B cell (primary cell): ENCODE measurements around the gene MAPK4. TPM values are rescaled to one million over a fixed set of nuclear protein-coding genes. Genes with fewer than 3 reads are reported as not detected.

Source experiments
- ATAC-seq: fragments of 200-7000 bp; cut with Tn5 transposase; one replicate; pipeline ENCODE4 v1.10.0; 2021; ENCODE audit warnings: low read depth, mild to moderate bottlenecking, moderate number of reproducible peaks, moderate library complexity
- CTCF ChIA-PET: fragments of 350-600 bp; sonication (Branson Sonifier 250); formaldehyde crosslinking; loops from one replicate; lab custom pipeline; 2021; ENCODE audit warnings: antibody characterized with exemption, inconsistent platforms; lab: Charles Lee
- POLR2A ChIA-PET: fragments of 350-600 bp; sonication (Branson Sonifier 250); formaldehyde crosslinking; loops from one replicate; lab custom pipeline; 2021; ENCODE audit warnings: antibody characterized with exemption; lab: Charles Lee
- DNase-seq: peaks from one replicate; pipeline ENCODE4 v3.0.0; 2013
- H2AFZ ChIP-seq: 2 replicates; pipeline ENCODE4 v1.6.1; 2012; ENCODE audit warnings: mild to moderate bottlenecking, low read depth, low read length; ENCODE audit not compliant: insufficient read depth, poor library complexity, severe bottlenecking
- H3K27ac ChIP-seq, 2 donors: 1 replicate in 1 of 2; 2 replicates in 1 of 2; pipeline ENCODE4 v1.5.1; 2012 to 2013; ENCODE audit warnings: low read length in 2 of 2, mild to moderate bottlenecking in 2 of 2, moderate library complexity in 1 of 2
- H3K27me3 ChIP-seq, 4 experiments: fragments of 200-600 bp in 1 of 4; sonication (generic) in 1 of 4; replicated peaks in 1 of 4; 1 replicate in 2 of 4; 2 replicates in 2 of 4; pipeline versions ENCODE4 v1.6.1 to v1.7.0; 2013 to 2016; ENCODE audit warnings: low read length in 3 of 4, mild to moderate bottlenecking in 2 of 4, mixed read lengths in 1 of 4, moderate library complexity in 1 of 4; ENCODE audit not compliant: insufficient read depth in 4 of 4, control insufficient read depth in 3 of 4; ENCODE audit errors: control extremely low read depth in 1 of 4
- H3K36me3 ChIP-seq, 2 experiments: replicated peaks in 1 of 2; 1 replicate in 1 of 2; 2 replicates in 1 of 2; pipeline versions ENCODE4 v1.6.1 to v1.7.1; 2013; ENCODE audit warnings: low read length in 1 of 2; ENCODE audit not compliant: insufficient read depth in 2 of 2, control insufficient read depth in 1 of 2; ENCODE audit errors: control extremely low read depth in 1 of 2, extremely low read depth in 1 of 2
- H3K4me1 ChIP-seq, 2 donors: fragments of 200-600 bp in 1 of 2; sonication (generic) in 1 of 2; 1 replicate in 1 of 2; 2 replicates in 1 of 2; pipeline versions ENCODE4 v1.5.1 to v1.6.1; 2013 to 2017; ENCODE audit warnings: low read length in 2 of 2; ENCODE audit not compliant: control insufficient read depth in 2 of 2, insufficient read depth in 2 of 2
- H3K4me2 ChIP-seq: replicated peaks from 2 replicates; pipeline ENCODE3; 2012; ENCODE audit warnings: mild to moderate bottlenecking, low read depth, low read length; ENCODE audit not compliant: poor library complexity, severe bottlenecking
- H3K4me3 ChIP-seq, 5 experiments: fragments of 200-600 bp in 1 of 5; sonication (generic) in 1 of 5; 1 replicate in 3 of 5; 2 replicates in 2 of 5; pipeline versions ENCODE4 v1.5.1 to v1.7.0; 2011 to 2016; ENCODE audit warnings: low read length in 4 of 5, mild to moderate bottlenecking in 4 of 5, low read depth in 2 of 5, control low read depth in 1 of 5, moderate library complexity in 1 of 5; ENCODE audit not compliant: insufficient read depth in 1 of 5; ENCODE audit errors: control extremely low read depth in 1 of 5, extremely low read depth in 1 of 5
- H3K79me2 ChIP-seq: fragments of 200-600 bp; sonication (generic); one replicate; pipeline ENCODE4 v1.6.0; 2016; ENCODE audit warnings: low read length; ENCODE audit not compliant: control insufficient read depth, insufficient read depth
- H3K9ac ChIP-seq: fragments of 200-600 bp; sonication (generic); 2 replicates; pipeline ENCODE4 v1.6.1; 2017; ENCODE audit warnings: mild to moderate bottlenecking, low read length, moderate library complexity
- H3K9me3 ChIP-seq, 3 donors: one replicate each; pipeline versions ENCODE4 v1.6.1 to v1.7.1; 2013; ENCODE audit warnings: low read length in 2 of 3; ENCODE audit not compliant: control insufficient read depth in 2 of 3, insufficient read depth in 1 of 3; ENCODE audit errors: control extremely low read depth in 1 of 3
- H4K20me1 ChIP-seq: 2 replicates; pipeline ENCODE4 v1.6.0; 2012; ENCODE audit warnings: mild to moderate bottlenecking, low read length; ENCODE audit not compliant: insufficient read depth, control insufficient read depth, poor library complexity, severe bottlenecking
- H3K27ac Mint-ChIP-seq: one replicate; pipeline ENCODE4 v1.8.0; 2021; ENCODE audit warnings: mixed read lengths
- H3K27me3 Mint-ChIP-seq: one replicate; pipeline ENCODE4 v1.8.0; 2021; ENCODE audit warnings: mixed read lengths
- H3K4me1 Mint-ChIP-seq: one replicate; pipeline ENCODE4 v1.8.0; 2021; ENCODE audit warnings: mixed read lengths
- H3K4me3 Mint-ChIP-seq: one replicate; pipeline ENCODE4 v1.8.0; 2021; ENCODE audit warnings: mixed read lengths
- H3K9me3 Mint-ChIP-seq: one replicate; pipeline ENCODE4 v1.8.0; 2022; ENCODE audit warnings: mixed read lengths; ENCODE audit not compliant: insufficient read depth
- CTCF ChIP-seq: fragments of 200-600 bp; IDR thresholded peaks from one replicate; pipeline ENCODE4 v1.8.0; 2022; ENCODE audit warnings: antibody characterized with exemption, mild to moderate bottlenecking
- EZH2 ChIP-seq: IDR thresholded peaks from 2 replicates; pipeline ENCODE4 v1.6.1; 2012; ENCODE audit warnings: borderline replicate concordance, low read depth, mild to moderate bottlenecking, moderate library complexity, low read length; ENCODE audit not compliant: insufficient read depth, poor library complexity, severe bottlenecking
- WGBS: methylation state at CpG from one replicate; pipeline ENCODE4 v1.1.5; 2013; ENCODE audit warnings: missing lambda C conversion rate; ENCODE audit not compliant: insufficient coverage; 5-methylcytosine and 5-hydroxymethylcytosine counted together
- intact Hi-C: fragments of 100-400 bp; cut with micrococcal nuclease; formaldehyde crosslinking; loops from one replicate; pipeline ENCODE4 v1.10.0; 2022
- polyA plus RNA-seq: library from polyadenylated mRNA; depleted of rRNA; stranded (reverse); fragments of >200 nt; gene quantifications from 2 replicates; pipeline ENCODE4 v1.2.3, GENCODE V29; 2012
- total RNA-seq, 2 donors: library from RNA; stranded (reverse); fragments of 120-200 nt in 1 of 2; gene quantifications; 1 replicate in 1 of 2; 2 replicates in 1 of 2; pipeline versions ENCODE4 v1.2.3 to v1.2.4, GENCODE V29; 2013 to 2022

Gene MAPK4
- total and polyA plus RNA-seq, 2 donors (not counting 1 experiment from before 2014, with no cell fraction given): not detected

GRCh38 chr18:50753311-50753710 is 193.4 kb downstream of the MAPK4 start:
- TF ChIP-seq EZH2: no peak

DNA sequence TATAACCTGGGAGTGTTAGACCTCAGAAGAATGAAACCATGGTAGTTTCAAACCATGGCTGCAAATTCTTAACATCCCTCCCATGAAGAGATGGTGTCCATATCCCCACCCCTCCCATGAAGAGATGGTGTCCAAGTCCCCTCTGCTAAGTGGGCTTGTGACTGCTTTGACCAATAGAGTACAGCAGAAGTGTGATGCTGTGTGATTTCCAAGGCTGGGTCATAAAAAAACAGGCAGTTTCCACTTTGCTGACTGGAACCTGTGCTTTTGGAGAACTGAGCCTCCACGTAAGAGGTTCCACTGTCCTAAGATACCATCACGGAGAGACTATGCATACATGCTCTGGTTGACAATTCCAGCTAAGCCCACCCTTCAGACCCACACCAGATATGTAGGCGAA is 194.4 kb downstream of the MAPK4 start:
- Histone ChIP-seq H2AFZ (no peak overlapping the region), H3K4me3 (no peak overlapping the region), H3K9me3 (no peaks in the 10 kb centered on the region), H3K36me3 (no peaks in the 10 kb centered on the region), H3K4me2 (no peak overlapping the region), H3K4me1 (no peaks in the 10 kb centered on the region), H3K27me3 (peaks cover 0 to 30% (median 0%) of the 10 kb centered on the region in 4 experiments), H3K79me2 (no peaks in the 10 kb centered on the region), H3K9ac (no peak overlapping the region), H4K20me1 (no peaks in the 10 kb centered on the region), H3K27ac (no peak overlapping the region)
- WGBS: 100% methylated on average over 2 of the region's 3 CpGs
- H3K4me3 Mint-ChIP-seq: no peak overlapping the region
- no peaks in the 10 kb centered on the region for H3K4me1 Mint-ChIP-seq
- H3K27me3 Mint-ChIP-seq: peaks cover 47% of the 10 kb centered on the region
- no peak for DNase-seq
- ChIA-PET POLR2A (no interaction called here), CTCF (no interaction called here)
- no peak overlapping the region for H3K27ac Mint-ChIP-seq
- H3K9me3 Mint-ChIP-seq: no peaks in the 10 kb centered on the region
- intact Hi-C loops: no loop called here
- ATAC-seq: no peak
- no peak for TF ChIP-seq EZH2
- no peak for TF ChIP-seq CTCF

More at GRCh38 chr18:50753311-50753710, 193.4 kb downstream of the MAPK4 start:
- no peak overlapping the region for H3K27ac ChIP-seq
- ChIA-PET CTCF (no interaction called here), POLR2A (no interaction called here)
- Mint-ChIP-seq H3K27ac (no peak overlapping the region), H3K9me3 (no peaks in the 10 kb centered on the region), H3K4me3 (no peak overlapping the region), H3K27me3 (peaks cover 46% of the 10 kb centered on the region), H3K4me1 (no peaks in the 10 kb centered on the region)
- no peak for DNase-seq
- peaks cover 0 to 39% (median 3%) of the 10 kb centered on the region in 4 experiments for H3K27me3 ChIP-seq
- ATAC-seq: no peak
- no peaks in the 10 kb centered on the region for H3K4me1 ChIP-seq
- no CpG with 5 or more reads among the region's 1 CpG for WGBS
- no peaks in the 10 kb centered on the region for H4K20me1 ChIP-seq
- no peak overlapping the region for H3K4me3 ChIP-seq
- H3K9ac ChIP-seq: no peak overlapping the region
- intact Hi-C loops: no loop called here
- H3K36me3 ChIP-seq: no peaks in the 10 kb centered on the region
- no peak overlapping the region for H2AFZ ChIP-seq
- peaks cover 0 to 2% (median 0%) of the 10 kb centered on the region in 3 donors for H3K9me3 ChIP-seq
- H3K79me2 ChIP-seq: no peaks in the 10 kb centered on the region
- no peak overlapping the region for H3K4me2 ChIP-seq
